NOMO-1 treated with DMSO at 0.1 percent for 48 hours (cell line): ENCODE measurements around the gene TLL2.
A peak's percentile ranks its signal among the peaks of the same experiment; 100 is the strongest.

ENCODE experiments used
- DNase-seq: peaks from one replicate; lab custom pipeline; 2025; ENCODE audit not compliant: unreplicated experiment; lab: John Stamatoyannopoulos, UW

Gene TLL2

GRCh38 chr10:96397902-96398301, 115.8 kb downstream of the TLL2 start:
- no peak for DNase-seq

DNA sequence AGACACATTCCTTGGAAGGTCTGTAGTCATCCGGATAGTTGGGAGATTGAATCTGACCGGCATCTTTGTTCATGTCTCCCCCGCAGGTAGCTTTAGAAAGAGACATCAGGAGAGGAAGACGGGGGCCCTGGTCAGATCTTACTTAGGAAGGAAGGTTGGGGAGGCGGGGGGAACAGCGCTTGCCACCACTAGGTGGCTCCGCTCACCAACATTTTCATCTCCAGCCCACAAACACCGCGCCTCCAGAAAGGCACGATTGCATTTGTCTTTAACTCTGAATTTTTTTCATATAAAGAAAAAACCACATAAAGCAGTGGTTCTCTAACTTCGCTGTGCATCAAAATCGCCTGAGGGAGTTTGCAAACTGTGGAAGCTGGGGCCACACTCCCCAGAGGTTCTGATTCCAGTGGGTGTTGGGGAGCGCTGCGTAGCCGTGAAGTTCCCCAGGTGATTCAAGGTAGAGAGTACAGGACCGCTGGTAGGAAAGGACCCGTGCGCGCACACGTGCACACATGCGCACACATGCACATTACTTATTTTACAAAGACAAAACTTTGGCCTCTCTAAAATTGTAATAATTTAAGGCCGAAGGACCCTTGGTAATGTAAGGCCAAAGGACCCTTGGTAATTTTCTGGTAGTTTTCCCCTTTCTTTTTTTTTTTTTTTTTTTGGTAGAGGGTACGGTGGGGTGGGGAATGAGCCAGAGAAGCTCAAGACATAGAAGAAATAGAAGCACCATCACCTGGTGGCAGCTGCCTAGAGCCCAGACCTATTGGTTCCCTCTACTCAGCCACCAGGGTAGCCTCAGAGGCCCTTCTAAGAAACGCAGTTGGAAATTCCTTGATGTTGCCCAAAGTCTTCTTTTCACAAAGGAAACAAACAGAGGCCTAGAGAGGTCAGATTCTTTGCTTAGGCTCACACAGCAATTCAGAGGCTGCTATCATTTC, 117.5 kb downstream of the TLL2 start:
- DNase-seq: peak; percentile 73

- no peak for DNase-seq
Observed at GRCh38 chr10:96390460-96390864, 123.3 kb downstream of the TLL2 start.

GRCh38 chr10:96389785-96390184, 123.9 kb downstream of the TLL2 start:
- no peak for DNase-seq

- no peak for DNase-seq
Observed at GRCh38 chr10:96387601-96388000, 126.1 kb downstream of the TLL2 start.

- no peak for DNase-seq
Observed at GRCh38 chr10:96387161-96387560, 126.6 kb downstream of the TLL2 start.

DNA sequence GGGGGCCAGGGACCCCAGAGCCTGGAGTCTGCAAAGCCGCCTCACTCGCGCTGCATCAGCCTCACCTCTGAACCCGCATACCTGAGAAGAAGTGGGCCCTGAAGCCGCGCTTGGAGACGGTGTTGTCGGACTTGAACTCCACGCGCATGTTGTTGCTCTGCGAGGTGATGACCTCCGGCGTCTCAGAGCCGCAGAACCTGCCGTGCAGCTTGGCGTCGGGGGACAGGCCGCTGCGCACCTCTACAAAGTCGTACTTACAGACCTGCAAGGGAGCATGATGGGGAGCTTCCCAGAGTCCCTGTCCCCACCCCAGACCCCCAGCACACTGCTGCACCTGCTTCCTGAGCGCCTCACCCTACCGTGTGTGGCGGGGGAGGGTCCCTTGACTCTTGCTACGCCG, 129.2 kb downstream of the TLL2 start:
- no peak for DNase-seq

- peak; percentile 95 for DNase-seq
Observed at GRCh38 chr10:96380821-96381220, 132.9 kb downstream of the TLL2 start.

DNA sequence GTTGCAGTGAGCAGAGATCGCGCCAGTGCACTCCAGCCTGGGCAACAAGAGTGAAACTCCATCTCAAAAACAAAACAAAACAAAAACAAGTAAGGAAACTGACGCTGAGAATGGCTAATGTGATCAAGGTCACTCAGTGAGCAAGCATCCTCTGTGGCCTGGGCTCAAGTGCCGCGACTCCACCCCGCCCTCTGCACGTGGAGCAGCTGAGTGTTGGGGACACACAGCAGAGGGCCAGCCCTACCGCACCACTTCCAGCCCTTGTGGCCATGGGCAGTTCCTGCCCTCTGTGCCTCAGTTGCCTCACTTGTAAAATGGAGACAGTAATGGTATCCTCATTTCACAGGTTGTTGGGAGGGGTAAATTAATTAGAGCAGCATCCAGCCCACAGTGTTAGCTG, 134.0 kb downstream of the TLL2 start:
- no peak for DNase-seq

DNA sequence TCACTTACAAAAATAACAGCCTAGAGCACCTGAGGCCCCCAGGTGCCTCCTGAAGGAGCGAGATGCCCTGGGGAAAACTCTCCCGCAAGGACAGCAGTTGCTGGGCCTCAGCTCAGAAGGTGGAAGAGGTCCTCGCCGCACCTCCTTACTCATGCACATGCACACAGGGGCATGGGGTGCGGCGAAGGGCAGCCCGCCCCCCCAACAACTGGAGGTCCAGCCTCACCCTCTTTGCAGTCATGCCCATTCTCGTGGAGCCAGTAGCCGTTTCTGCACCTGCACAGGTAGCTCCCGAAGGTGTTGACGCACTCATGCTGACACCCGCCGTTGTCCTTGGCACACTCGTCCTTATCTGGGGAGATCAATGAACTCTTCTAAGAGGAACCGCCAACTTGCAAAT, 135.0 kb downstream of the TLL2 start:
- DNase-seq: no peak

- DNase-seq: no peak
Observed at GRCh38 chr10:96377816-96378294, 135.9 kb downstream of the TLL2 start.

GRCh38 chr10:96376483-96376882, 137.2 kb downstream of the TLL2 start:
- DNase-seq: no peak

DNA sequence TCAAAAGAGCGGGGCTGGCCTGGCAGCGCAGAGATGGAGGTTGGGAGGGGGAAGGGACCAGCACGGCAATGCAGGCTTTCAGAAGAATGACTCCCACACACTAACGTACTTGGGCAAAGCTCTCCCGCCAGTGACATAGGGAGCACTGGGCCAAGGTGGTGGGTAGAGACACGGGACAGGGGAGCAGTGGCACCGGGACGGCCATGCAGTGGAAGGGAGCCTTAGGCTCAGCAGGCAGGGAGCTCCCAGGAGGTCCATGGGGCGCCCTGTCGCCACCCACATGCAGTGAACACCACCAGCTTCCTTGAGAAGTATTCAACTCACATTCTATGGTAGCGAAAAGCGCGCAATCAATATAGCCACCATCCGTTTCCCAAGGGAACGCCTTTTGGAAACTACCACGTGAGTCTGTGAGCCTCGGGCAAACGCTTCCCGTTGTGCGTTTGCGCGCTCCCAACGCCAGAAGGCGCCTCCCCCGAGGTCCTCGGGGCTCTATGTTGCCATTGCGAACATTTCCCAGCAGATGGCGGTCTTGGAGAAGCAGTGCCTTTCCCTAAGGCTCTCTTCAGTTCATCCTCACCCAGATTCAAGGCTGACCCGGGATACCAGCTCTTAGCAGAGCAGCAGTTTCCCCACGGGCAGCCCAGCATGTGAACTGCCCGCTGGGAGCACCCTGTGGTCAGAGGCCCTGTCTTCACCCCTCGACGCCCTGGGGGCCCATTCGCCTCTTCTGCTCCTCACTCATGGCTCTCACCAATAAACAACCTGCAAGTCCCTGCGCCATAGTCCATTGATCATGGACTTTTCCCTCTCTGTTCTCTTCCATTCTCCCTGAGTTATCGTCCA, 138.5 kb downstream of the TLL2 start:
- peak; percentile 77 for DNase-seq

DNA sequence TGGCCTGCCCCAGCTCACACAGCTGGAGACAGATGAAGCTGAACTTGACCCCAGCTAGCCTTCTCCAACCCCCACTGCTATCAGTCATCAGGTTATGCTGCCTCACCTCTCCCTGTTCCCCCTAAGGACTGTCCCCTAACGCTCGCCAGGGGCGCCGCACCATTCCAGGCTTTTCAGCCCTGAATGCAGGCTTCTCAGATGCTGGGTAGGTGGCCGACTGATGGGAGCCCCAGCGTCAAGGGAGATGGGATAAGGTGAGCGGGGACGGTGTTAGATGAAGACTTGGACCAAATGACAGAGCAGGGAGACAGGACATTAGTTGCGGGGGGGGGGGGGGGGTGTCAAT, 139.1 kb downstream of the TLL2 start:
- no peak for DNase-seq

DNA sequence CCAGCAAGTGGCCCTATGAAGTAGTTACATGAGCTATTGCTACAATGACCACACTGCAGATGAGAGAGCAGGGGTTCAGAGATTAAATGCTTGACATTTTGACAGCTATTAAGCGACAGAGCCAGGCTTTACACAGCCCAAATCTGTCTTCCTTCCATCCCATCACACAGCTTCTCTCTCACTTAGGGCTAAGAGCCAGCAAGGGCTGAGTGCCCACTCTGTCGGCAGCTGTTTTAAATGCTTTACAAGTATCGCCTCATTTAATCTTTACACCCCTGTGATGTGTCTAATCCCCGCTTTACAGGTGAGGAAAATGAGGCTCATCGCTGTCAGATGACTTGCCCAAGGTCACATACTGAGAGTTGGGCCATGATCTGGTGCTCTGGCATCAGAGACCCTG, 139.7 kb downstream of the TLL2 start:
- no peak for DNase-seq

GRCh38 chr10:96371356-96371755, 142.4 kb downstream of the TLL2 start:
- no peak for DNase-seq

GRCh38 chr10:96370584-96371157, 143.1 kb downstream of the TLL2 start:
- DNase-seq: peak; percentile 44

GRCh38 chr10:96369890-96370583, 143.7 kb downstream of the TLL2 start:
- DNase-seq: no peak

DNA sequence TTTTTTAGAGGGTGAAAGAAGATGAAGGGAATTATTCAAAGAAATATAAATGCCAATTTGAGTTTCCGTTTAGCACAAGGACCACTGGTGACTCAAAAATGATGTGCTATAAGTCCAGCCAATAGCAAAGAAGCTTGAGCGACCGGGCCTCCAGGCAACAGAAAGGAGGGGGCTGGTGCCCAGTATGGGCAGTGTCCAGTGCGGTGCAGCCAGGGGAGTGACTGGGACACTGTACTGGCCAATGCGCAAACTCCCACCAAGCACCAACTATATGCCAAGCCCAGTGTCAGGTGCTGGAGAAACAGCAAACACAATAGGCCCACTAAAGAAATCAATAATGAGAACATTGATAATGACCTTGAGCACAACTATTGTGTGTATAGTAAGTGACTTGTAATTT, 144.8 kb downstream of the TLL2 start:
- no peak for DNase-seq

GRCh38 chr10:96367470-96367869, 146.3 kb downstream of the TLL2 start:
- DNase-seq: no peak

GRCh38 chr10:96366508-96366907, 147.2 kb downstream of the TLL2 start:
- no peak for DNase-seq
